Erythroblast (primary cell): ENCODE measurements around the gene SPEG.

ENCODE experiments used
- DNase-seq, 2 experiments: peaks; one replicate each; lab custom pipeline; 2025; lab: John Stamatoyannopoulos, UW
- GATA1 ChIP-seq: IDR thresholded peaks from 2 replicates; pipeline ENCODE4 v1.6.1; 2011; ENCODE audit warnings: low read depth, mild to moderate bottlenecking, control low read depth, low read length, moderate library complexity
- POLR2A ChIP-seq: IDR thresholded peaks from 2 replicates; pipeline ENCODE4 v1.6.1; 2011; ENCODE audit warnings: mild to moderate bottlenecking, low read length

Gene SPEG

DNA sequence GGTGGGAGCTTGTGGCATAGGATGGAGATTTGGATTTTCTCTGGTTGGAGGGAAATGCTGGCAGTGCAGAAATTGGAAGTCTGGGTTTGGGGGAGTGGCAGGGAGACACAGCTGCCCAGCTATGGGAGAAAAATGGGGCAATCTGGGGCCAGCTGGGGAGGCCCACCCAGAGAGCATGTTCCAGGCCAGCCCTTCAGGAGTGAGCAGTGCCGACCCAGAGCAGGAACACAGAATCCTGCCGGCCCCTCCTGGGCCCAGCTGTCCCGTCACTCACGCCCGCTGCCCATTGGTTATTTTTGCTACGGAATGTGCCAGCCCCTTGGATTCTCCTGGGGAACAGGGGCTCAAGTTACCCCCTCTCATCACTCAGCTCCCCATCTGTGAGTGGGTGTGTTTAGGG lies 4.9 kb downstream of the SPEG start:
- TF ChIP-seq GATA1 (no peak), POLR2A (no peak)
- DNase-seq: no peak

DNA sequence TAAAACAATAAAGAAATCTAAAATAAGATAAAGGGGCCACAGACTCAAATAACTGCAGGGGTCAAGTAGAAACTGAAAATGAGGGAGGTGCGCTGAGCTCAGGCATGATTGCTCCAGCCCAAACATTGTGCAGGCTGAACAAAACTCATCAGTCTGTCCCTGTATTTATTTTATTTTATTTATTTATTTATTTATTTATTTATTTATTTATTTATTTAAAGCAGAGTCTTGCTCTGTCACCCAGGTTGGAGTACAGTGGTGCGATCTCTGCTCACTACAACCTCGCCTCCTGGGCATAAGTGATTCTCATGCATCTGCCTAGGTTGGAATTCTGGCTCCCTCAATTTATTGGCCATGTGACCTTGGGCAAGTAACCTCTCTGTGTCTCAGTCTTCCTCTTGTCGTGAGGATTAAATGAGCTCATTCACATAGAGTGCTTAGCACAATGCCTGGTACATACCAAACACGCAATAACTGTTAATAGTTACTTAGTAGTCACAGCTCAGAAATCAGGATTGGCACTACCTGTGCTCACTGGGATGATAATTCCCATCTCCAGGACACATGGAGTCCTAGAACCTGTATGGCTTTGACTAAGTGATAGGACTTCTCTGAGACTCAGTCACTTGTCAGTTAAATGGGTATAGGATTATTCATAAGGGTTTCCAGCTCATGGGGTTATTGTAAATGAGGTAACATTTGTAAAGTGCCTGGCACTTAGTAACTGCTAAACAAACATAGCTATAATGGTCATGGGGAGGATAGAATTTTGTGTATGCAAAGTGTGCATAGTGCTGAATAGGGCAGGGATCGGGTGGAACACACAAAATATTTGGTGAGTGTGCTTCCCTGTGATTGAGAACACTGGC lies 6.0 kb downstream of the SPEG start:
- no peak for DNase-seq
- no peak for TF ChIP-seq POLR2A
- no peak for TF ChIP-seq GATA1

DNA sequence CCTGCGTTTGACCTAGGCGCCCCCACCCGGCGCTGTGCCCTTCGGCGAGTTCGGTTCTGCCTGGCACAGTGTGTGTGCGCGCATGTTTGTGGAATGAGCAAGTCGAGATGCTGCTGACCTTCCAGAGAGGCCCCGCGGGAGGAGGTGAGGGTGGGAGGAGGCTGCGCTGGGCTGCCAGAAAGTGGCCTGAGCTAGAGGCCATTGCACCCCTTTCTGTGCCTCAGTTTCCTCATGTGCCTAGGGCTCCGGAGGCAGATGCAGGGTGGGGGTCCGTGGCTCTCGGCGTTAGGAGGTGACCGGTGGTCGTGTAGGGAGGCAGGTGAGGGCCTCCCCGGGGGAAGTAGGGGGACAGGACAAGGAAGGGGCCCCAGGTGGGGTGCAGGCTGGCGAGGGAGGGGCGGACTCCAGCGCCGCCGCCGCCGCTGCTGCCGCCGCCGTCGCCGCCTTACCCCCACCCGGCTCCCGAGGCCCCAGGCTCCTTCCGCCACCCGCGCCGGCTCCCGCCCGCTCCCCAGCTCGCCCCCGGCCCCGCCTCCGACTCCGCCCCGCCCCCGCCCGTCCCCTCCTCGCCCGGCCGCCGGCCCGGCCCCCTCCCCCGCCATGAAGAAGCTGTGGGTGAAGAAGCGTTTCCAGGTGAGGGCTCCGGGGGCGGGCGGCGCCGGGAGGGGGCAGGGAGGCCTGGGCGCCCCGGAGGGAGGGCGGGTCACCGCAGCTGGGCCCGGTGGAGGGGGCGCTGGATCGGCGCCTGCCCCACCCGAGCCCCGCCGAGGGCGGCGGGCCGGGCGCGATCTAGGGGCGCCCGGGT lies 7.0 kb downstream of the SPEG start:
- TF ChIP-seq GATA1: no peak
- TF ChIP-seq POLR2A: no peak
- no peak for DNase-seq

GRCh38 chr2:219442256-219443015 lies 7.8 kb downstream of the SPEG start:
- DNase-seq: no peak
- TF ChIP-seq POLR2A (no peak), GATA1 (no peak)

DNA sequence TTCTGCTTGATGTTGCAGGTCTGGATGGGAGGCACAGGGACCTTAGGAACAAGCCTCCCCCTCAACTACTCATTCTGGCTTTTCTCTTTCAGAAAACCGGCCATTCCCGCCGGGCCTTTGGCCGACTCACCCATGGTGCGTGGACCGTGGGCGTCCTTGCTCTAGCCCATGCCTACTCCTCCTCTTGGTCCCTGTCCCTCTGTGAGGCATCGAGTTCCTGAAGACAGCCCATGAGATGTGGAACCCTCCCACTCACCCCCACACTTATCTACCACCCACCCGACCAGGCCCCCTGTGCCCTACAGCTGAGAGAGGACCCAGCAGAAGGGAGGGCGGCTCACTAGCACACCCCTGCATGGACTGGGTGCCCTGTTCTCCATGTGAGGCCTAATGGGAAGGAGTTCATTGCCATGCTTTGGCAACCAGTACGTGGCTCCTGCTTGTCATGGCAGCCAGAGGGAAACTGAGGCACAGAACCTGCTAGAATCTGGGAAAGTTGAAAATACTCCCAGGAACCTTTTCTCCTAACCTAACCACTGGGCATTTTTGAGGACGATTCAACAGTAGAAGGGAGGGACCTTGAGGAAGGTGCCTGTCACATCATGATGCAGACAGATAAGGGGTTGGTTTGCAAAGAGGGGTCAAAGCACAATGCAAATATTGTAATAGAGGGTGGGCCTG lies 8.5 kb downstream of the SPEG start:
- no peak for DNase-seq
- no peak for TF ChIP-seq GATA1
- no peak for TF ChIP-seq POLR2A

DNA sequence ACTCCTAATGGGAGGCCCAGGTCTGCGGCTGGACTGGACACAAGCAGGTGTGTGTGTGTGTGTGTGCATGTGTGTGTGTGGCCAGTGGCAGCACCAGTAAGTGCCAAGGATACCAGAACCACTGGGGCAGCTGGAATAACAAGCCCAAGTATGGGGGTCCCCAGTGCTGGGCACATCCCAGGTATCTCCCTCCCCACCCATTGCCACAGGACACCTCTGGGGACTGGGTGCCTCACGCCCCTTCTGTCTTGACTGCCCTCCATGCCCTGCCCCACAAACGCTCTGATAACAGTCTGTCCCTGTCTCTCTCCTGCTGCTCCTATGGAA lies 9.0 kb downstream of the SPEG start:
- TF ChIP-seq GATA1: no peak
- no peak for DNase-seq

DNA sequence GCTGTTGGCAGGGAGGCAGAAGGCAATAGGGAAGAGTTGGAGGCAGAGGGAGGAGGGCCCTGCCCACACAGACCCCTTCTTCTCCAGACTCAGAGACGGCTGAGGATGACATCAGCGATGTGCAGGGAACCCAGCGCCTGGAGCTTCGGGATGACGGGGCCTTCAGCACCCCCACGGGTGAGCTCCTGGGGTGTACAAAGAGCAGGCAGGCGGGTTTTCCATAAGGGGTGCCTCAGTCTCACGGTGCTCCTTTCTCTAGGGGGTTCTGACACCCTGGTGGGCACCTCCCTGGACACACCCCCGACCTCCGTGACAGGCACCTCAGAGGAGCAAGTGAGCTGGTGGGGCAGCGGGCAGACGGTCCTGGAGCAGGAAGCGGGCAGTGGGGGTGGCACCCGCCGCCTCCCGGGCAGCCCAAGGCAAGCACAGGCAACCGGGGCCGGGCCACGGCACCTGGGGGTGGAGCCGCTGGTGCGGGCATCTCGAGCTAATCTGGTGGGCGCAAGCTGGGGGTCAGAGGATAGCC lies 10.0 kb downstream of the SPEG start:
- no peak for TF ChIP-seq POLR2A
- TF ChIP-seq GATA1: no peak
- no peak for DNase-seq

- no peak for DNase-seq
- TF ChIP-seq GATA1: no peak
- TF ChIP-seq POLR2A: no peak
These were observed 10.6 kb downstream of the SPEG start for GRCh38 chr2:219445220-219445640.

DNA sequence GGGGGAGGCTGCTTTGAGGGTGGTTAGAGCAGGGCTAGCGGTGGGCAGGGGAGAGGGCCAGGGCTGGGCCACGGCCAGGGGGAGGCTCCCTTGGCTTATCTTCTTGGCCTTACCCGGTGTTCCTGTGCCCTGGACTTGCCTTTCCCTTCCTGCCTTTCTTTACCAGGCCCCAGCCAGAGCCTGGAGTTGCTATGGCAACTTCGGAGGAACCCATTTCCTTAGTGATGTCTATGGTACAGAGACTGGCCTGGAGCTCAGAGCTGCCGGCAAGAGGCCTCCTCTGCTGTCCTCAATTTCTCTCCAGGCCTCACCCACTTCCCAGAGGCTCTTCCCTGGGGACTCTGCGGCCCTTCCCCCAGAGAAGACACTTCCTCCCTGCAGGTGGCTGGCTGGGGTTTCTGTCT lies 11.5 kb downstream of the SPEG start:
- DNase-seq: no peak

GRCh38 chr2:219446689-219447088 lies 12.0 kb downstream of the SPEG start:
- TF ChIP-seq GATA1 (no peak), POLR2A (no peak)
- DNase-seq: no peak

More for the DNA sequence above, 11.5 kb downstream of the SPEG start:
- TF ChIP-seq POLR2A: no peak
- no peak for TF ChIP-seq GATA1

GRCh38 chr2:219447242-219448098 lies 12.8 kb downstream of the SPEG start:
- DNase-seq: no peak
- TF ChIP-seq POLR2A (no peak), GATA1 (no peak)

GRCh38 chr2:219448099-219448775 lies 13.6 kb downstream of the SPEG start:
- DNase-seq: no peak
- TF ChIP-seq GATA1 (no peak), POLR2A (no peak)
